ENCODE measurements around the gene KCNQ1.
"Not testable (repeated sequence)": the region's sequence is repeated elsewhere in the genome, so short reads cannot be mapped to it uniquely, and the experiment has no call there.

KCNQ1 gene

DNA sequence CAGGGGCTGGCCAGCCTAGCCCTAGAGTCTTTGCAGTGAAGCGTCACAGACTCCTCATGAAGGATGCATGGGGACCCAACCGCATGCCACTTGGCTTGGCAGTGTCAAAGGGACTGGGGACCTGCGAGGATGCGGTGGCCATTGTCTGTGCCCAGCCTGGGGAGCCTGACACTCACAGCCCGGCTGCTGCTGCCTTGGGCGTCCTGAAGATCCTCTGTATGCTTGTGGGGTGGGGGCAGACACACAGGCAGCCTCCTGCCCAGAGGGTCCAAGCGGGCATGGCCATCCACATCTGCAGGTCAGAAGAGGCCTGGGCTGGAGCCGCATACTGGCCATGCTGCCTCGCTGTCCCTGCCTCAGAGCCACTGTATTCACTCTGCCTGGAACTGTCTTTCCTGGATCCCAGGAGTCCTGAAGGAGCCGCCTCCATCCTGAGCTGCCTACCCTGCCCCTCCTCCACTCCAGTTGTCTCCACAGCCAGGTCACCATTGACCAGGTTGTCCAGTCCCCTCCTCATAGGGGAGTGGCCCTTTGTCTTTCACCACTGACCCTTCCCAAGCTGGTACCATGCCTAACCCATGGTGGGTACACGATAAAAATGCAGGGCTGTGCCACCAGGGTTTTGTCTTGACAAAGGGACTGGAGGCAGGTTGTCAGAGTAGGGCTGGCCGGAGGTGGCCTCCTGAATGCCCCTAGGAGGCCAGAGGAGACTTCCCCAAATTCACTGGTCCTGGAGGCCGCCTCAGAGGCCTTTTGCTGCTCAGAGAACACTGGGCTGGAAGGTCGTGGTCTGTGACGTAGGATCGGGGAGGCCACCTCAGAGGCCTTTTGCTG, 148.0 kb downstream of the KCNQ1 start:
- no peak for DNase-seq (ENCODE audit: low spot score)

DNA sequence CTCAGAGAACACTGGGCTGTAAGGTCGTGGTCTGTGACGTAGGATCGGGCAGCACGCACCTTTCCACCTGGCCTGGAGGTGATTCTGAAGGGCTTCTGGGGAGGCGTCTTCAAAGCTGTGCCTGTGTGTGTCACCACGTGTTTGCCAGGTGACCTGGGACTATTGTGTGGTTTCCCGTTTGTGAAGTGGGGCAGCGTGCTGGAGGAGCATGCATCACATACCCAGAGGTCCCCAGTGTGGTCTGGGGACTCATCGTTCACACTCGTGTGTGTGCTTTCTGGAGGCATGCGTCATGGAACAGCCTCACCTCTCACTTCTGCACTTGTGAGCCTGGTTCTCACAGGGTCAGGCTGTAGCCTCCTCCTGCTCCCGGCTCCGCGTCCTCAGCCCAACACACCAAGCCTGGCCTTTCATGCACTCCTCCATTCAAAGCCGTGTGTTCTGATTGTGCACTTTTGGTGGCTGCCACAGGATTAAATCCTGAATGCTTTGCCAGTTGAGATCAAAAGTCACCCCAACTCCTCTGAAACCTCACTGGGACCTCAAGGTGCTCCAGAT, 148.7 kb downstream of the KCNQ1 start:
- no peak for DNase-seq (ENCODE audit: low spot score)

DNA sequence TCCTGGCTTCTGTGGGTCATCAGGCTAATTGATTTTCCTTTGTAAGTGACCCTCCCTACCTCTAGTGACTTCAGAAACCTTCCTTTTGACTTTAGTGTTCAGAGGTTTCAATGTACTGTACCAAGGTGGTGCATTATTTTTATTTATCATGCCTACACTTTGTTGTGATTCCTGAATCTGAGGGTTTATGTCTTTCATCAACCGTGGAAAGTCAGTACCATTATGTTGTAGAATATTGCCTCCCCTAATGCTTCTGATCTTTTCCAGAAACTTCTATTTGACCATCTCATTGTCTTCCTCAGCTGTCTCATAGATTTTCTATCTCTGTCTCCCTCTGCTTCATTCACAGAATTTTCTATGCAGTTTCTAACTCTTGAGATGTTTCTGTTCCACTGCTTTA, 149.5 kb downstream of the KCNQ1 start:
- no peak for DNase-seq (ENCODE audit: low spot score)

DNA sequence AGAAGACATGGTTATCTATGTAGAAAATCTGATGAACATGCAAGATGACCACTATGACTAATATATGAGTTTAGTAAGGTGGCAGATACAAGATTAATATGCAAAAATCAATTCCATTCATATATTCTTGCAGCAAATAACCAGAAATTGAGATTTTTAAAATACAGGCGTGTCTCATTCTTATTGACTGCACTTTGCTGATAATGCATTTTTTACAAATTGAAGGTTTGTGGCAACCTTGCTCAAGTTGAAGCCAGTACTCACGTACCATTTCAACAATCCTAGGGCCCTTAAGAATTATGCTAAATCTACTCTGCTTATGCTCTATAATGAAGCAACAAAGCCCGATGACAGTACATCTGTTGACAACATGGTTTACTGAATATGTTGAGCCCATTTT, 150.4 kb downstream of the KCNQ1 start:
- DNase-seq (ENCODE audit: low spot score) = no peak

DNA sequence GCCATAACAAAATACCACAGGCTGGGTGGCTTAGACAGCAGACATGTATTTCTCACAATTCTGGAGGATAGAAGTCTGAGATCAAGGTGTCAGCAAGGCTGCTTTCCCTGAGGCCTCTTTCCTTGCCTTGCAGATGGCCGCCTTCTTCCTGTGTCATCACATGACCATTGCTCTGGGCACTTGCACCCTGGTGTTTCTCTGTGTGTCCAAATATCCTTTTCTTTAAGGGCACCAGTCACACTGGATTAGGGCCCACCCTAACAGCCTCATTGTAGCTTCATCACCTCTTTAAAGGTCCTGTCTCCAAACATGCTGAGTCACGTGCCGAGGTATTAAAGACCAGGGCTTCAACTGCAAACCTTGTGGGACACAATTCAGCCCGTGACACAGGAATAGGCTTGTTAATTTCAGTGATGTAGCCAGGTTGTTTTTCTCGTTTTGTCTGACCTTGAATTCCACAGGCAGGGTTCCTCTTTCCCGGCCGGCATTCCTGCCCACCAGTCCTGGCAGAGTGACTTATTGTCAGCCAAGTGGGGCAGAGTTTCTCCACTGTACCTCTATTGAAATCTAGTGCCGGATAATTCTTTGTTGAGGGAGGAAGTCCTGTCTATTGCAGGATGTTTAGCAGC, 154.9 kb downstream of the KCNQ1 start:
- DNase-seq (ENCODE audit: low spot score) = no peak

DNA sequence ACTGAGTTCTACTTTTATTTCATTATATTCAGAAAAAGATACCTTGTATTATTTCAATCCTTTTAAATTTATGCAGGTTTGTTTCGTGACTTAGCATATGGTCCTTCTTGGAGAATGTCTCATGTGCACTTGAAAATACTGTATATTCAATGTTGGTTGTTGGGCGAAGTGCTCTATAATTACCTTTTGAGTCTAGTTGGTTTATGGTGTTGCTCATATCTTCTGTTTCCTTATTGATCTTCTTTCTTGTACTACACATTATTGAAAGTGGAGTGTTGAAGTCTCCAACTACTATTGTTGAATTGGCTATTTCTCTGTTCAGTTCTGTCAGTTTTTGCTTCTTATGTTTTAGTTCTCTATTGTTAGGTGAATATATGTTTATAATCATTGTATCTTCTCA, 164.5 kb downstream of the KCNQ1 start:
- no peak for DNase-seq (ENCODE audit: low spot score)

DNA sequence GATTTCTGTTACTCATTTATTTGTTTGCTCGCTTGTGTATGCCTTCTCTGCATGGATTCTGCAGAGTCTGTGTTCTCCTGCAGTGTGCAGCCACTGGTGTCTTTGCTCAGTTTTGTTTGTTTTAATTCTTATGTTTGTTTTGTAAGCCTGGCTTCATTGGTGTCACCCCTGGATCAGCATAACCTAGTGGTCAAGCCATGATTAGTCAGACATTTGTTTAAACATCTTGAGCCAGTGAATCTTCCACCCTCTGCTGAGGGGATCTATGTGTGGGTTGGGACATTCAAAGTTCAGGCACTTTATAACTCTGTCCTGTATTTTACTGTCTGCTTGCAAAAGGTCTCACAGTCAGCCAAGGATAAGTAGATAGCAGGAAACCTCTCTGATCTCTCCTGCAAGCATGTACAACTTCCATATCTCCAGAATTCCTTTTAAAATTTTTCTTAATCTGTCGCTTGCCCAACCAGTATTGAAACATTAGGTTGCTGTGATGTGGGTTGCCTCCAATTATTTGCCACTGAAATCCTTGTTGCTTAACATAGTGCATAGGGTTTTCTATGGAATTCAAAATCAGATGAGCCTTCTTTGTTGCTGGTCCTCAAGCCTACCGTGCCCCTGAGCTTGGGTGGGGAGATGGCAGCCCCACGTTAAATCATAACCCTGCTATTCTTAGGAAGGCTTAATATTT, 168.2 kb downstream of the KCNQ1 start:
- DNase-seq (ENCODE audit: low spot score) = peak; percentile 18

DNA sequence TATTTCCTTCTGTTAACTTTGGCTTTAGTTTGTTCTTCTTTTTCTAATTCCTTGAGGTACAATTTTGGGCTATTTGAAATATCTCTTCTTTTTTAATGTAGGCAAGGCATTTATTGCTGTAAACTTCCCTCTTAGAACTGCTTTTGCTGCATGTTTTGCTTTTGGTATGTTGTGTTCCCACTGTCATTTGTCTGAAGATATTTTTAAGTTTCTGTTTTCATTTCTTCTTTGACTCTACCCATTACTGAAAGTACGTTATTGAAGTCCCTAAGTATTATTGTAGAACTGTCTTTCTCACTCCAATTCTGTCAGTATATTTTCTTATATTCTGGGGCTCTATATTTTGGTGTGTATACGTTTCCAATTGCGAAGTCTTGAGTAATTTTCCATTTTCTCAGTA, 177.1 kb downstream of the KCNQ1 start:
- no peak for DNase-seq (ENCODE audit: low spot score)

DNA sequence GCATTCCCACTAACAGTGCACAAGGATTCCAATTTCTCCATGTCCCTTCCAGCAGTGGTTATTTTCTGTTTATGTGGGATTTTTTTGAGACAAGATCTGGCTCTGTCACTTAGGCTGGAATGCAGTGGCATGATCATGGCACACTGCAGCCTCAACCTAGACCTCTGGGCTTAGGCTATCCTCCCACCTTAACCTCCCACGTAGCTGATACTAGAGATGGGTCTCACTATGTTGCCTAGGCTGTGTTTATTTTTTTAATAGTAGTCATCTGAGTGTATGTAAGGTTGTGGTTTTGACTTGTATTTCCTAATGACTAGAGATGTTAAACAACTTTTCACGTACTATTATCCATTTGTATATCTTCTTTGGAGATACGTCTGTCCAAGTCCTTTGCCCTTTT, 180.4 kb downstream of the KCNQ1 start:
- DNase-seq (ENCODE audit: low spot score) = no peak

DNA sequence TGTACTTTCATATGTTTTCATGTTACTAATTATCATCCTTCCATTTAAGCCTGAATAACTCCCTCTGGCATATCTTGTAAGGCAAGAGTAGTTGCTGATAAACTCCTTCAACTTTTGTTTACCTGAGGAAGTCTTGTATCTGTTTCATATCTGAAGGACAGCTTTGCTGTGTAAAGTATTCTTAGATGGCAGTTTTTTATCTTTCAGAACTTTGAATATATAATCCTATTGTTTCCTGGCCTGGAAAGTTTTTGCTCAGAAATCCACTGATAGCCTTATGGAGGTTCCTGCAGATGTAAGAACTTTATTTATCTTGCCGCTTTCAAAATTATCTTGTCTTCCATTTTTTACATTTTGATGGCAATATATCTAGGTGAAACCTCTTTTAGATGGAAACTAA, 185.9 kb downstream of the KCNQ1 start:
- no peak for DNase-seq (ENCODE audit: low spot score)

DNA sequence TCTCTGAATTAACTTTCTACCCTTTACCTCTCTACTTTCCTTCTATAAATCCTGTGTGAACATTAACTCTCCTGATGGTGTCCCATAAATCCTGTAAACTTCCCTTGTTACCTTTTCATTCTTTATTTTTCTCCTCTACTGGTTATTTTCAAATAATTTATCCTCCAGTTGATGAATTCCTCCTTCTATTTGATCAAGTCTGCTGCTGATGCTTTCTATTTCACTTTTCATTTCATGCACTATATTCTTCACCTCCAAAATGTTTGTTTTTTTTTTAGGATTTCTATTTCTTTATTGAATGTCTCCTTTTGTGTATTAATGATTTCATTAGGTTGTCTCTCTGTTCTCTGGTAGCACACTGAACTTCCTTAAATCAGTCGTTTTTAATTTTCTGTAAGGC, 186.4 kb downstream of the KCNQ1 start:
- no peak for DNase-seq (ENCODE audit: low spot score)

DNA sequence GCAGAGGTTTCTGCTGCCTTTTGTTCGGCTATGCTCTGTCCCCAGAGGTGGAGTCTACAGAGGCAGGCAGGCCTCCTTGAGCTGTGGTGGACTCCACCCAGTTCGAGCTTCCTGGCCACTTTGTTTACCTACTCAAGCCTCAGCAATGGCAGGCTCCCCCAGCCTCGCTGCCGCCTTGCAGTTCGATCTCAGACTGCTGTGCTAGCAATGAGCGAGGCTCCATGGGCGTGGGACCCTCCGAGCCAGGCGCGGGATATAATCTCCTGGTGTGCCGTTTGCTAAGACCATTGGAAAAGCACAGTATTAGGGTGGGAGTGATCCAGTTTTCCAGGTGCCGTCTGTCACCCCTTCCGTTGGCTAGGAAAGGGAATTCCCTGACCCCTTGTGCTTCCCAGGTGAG, 195.0 kb downstream of the KCNQ1 start:
- DNase-seq (ENCODE audit: low spot score) = not testable (repeated sequence)

DNA sequence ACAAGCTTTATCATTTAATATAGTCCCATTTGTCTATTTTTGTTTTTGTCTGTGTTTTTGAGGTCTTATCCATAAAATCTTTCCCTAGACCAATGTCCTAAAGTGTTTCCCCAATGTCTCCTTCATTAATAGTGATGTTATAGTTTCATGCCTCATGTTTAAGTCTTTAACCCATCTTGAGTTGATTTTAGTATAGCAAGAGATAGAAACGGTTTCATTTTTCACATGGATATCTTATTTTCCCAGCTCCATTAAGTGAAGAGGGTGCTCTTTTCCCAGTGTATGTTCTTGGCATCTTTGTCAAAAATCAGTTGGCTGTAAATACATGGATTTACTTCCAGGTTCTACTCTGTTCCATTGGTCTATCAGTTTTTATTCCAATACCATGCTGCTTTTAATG, 196.8 kb downstream of the KCNQ1 start:
- DNase-seq (ENCODE audit: low spot score) = no peak

DNA sequence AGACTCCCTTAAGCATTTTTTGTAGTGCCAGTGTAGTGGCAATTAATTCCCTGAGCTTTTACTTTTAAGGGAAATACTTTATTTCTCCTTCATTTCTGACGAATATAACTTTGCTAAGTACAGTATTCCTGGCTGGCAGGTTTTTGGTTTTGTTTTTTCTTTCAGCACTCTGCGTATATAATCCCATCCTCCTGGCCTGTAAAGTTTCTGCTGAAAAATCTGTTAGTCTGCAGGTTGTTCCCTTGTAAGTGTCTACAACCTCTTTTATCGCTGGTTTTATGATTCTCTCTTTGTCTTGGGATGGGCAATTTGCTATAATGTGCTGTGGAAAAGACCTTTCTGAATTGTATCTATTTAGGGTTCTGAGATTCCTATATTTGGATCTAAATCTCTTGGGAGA, 198.9 kb downstream of the KCNQ1 start:
- no peak for DNase-seq (ENCODE audit: low spot score)

DNA sequence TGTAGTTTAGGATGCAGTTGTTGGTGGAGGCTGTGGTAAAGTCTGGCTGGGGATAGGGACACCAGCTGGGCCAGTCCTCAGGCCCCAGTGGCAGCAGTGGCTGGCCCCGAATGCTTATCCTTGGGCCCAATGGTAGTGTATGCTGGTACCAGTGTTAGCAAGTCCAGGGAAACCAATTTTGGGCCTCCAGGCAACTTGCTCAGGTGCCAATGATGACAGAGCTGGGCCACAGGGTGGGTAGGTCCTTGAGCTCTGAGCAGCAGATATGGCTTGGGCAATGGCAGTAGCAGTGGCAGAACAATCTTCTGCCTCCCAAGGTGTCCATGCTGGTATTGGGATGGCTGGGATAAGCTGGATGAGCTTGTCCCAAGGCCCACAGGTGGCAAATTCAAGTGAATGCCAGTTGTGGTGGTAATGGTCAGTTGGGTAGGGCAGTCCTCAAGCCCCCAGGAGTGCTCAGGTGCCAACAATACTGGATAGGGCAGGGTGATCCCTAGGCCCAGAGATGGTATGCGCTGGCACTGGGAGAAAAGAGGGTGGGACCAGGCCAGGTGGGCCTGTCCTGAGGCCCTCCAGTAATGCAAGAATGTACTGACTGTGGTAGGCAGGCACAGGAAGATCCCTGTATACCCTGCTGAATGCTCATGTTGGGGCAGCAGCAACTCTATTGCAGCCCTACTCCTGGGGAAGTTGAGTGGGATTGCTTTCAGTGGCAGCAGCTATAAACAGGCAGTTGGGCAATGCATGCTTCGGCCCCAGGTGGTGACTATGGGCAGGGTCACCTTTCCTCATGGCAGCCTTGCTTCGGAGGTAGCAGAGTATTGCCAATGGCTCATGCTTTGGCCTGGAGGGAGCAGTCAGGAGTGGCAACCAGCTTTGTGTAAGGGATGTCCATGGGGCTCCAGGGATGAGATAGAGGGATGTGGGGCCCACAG, 200.3 kb downstream of the KCNQ1 start:
- DNase-seq (ENCODE audit: low spot score) = no peak

DNA sequence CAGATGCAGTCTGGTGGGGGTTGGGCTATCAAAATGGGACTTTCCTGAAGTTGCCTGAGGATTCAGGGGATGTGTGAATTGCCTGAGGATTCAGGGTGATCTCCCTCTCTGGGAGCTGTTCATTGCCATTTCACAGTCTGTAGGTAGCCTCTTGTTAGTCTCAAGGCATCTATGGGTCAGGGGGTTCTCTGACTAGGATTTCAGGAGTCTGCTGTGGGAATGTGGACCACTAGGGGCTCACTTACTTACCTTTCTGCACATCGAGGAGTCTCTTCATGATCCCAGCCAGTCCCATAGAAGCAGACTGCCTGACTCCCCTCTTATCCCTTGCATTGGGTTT, 200.9 kb downstream of the KCNQ1 start:
- no peak for DNase-seq (ENCODE audit: low spot score)

DNA sequence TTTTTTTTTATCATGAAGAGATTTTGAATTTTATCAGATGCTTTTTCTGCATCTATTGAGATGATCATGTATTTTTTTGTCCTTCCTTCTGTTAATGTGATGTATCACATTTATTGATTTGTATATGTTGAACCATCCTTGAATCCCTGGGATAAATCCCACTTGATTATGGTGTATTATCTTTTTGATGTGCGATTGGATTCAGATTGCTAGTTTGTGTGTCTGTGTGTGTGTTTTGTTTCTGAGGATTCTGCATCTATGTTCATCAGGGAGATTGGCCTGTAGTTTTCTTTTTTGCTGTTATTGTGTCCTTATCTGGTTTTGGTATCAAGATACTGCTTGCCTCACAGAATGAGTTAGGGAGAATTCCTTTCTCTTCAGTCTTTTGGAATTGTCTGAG, 202.4 kb downstream of the KCNQ1 start:
- DNase-seq (ENCODE audit: low spot score) = no peak

DNA sequence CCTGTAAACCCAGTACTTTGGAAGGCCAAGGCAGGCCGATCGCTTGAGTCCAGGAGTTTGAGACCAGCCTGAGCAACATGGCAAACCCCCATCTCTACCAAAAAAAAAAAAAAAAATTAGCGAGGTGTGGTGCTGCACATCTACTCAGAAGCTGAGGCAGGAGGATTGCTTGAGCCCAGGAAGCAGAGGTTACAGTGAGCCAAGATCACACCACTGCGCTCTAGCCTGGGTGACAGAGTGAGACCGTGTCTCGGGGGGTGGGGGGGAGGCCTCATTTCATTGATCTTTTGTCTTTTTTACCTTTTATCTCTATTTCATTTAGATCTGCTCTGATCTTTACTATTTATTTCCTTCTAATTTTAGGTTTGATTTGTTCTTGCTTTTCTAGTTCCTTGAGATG, 203.1 kb downstream of the KCNQ1 start:
- DNase-seq (ENCODE audit: low spot score) = no peak

DNA sequence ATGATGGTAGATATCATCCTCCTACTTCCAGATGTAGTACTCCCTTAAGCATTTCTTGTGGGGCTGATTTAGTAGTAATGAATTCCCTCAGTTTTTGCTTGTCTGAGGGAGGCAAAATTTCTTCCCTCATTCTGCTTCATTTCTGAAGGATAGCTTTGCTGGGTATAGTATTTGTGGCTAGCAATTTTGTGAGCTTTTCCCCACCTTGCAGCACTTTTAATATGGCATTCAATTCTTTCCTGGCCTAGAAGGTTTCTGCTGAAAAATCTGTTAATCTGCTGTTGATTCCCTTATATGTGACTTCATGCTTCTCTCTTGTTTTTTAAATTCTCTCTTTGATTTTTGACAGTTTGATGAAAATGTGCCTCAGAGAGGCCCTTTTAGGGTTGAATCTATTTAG, 204.6 kb downstream of the KCNQ1 start:
- no peak for DNase-seq (ENCODE audit: low spot score)

DNA sequence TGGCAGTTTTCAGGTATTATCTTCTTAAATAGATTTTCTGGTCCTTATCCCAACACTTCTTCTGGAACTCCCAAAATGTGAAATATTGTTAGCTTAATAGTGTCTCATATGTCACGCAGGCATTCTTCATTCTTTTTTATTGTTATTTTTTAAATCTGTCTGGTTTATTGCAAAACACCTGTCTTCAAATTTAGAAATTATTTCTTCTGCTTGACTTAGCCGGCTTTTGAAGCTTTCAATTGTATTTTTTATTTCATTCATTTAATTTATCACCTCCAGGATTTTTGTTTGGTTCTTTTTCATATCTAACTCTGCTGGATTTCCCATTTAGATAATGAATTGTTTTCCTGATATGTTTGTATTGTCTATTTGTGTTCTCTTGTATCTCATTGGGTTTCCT, 205.0 kb downstream of the KCNQ1 start:
- no peak for DNase-seq (ENCODE audit: low spot score)

DNA sequence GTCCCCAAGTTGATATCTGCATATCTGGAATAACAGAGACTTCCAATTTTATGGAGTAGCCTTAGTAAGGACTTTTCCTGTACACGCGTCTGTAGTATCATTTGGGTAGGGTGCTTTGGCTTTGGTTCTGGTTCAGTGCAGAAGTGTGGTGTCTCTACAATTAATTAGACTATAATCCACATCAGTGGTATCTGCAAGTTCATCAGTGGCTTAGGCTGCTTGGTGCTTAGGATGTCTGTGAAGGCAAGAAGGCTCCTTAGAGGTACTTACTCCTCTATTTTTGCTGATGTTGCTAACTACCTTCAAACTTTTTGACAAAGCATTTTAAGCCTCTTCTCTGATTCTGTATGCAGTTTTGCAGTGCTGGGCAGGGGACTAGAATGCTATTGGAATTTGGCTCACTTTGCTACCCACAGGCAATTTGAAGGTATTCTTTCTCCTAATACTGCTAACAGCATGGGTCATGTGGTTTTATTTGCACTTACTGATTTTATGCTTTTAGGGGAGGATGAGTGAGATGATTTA, 205.6 kb downstream of the KCNQ1 start:
- no peak for DNase-seq (ENCODE audit: low spot score)
